ENCODE measurements around the gene FEM1B.

The FEM1B gene

GRCh38 chr15:68286256-68286655 is 8.7 kb downstream of the FEM1B start:
- DNase-seq, result no peak

DNA sequence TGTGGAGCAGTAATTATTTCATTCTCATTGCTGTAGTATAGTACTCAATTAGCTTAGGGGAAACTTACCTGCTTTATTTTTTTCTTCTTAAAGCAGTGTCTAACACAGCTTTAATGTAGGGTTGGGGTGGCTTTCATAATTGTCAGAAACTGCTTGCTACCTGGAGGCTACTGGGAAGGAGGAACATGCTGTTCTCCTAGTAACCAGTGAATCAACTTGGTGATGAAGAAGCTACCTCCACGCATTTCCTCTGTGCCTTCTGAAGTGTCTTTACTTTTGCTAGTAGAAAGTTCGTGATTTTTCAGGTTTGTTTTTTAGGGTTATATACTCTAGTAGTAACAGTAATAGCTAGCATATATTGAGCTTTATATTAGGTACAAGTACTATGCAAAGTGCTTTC is 11.5 kb downstream of the FEM1B start:
- no peak for DNase-seq

DNA sequence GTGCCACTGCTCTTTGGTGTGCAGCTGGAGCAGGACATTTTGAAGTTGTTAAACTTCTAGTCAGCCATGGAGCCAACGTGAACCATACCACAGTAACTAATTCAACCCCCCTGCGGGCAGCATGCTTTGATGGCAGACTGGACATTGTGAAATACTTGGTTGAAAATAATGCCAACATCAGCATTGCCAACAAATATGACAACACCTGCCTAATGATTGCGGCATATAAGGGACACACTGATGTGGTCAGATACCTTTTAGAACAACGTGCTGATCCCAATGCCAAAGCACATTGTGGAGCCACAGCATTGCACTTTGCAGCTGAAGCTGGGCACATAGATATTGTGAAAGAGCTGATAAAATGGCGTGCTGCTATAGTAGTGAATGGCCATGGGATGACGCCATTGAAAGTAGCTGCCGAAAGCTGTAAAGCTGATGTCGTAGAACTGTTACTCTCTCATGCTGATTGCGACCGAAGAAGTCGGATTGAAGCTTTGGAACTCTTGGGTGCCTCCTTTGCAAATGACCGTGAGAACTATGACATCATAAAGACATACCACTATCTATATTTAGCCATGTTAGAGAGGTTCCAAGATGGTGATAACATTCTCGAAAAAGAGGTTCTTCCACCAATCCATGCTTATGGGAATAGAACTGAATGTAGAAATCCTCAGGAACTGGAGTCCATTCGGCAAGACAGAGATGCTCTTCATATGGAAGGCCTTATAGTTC is 12.2 kb downstream of the FEM1B start:
- DNase-seq, result no peak

- DNase-seq, result no peak
Observed at GRCh38 chr15:68290715-68291114, 13.2 kb downstream of the FEM1B start.

- DNase-seq, result no peak
Observed at GRCh38 chr15:68292157-68292781, 14.7 kb downstream of the FEM1B start.

DNA sequence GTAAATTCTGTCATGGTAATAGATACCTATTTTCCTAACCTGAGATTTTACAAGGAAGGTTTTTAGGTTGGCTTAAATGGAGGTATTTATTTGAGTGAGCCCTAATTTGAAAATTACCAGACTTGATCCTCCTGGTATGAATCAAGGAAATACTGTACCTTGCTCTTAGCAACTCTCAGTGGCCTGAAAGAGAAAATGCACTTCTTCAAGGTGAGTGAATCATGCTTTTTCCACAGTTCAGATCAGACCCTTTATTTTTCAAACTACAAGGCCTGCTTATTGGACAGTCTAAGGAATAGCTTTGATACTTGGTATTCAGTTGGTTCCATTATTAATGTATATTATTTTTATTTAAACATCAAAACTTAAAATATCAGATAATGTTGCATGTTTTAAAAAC is 15.4 kb downstream of the FEM1B start:
- DNase-seq, result no peak

DNA sequence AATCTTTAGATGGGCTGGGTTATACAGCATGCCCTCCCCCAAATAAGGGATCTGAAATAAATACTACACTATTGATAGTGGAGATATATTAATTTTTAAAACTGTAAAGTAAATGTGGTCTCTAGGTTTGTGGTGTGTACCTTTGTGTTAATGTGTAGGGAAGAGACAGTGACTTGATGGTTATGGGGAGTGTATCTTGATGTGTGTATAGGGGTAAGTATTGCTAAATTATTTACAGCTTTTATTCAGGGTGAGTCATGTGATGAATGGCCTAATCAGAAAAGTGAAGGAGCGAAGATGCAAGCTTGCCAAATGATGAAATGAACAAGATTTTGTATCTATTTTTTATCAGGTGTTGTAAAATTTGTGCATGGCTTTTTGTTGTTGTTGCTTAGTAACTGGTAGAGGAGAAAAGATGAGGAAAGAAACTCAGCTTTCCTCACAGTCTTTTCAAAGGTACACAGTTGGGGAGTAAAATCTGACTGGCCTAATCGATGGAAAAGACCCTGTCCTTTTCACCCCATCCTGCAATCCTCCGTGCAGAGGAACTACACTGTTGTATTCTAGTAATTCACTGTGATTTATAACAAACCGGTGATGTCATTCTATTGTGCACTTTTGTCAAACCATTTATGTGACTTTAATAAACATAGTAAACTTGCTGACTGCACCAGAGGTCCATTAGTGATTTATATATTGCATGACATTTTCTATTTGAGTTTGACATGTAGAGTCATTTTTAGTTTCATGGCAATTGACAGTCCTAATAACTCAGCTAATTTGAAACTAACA is 17.7 kb downstream of the FEM1B start:
- DNase-seq, result no peak

GRCh38 chr15:68298336-68298735 is 20.8 kb downstream of the FEM1B start:
- DNase-seq, result no peak

GRCh38 chr15:68298882-68299381 is 21.4 kb downstream of the FEM1B start:
- no peak for DNase-seq

GRCh38 chr15:68299436-68299835 is 21.9 kb downstream of the FEM1B start:
- DNase-seq, result no peak

DNA sequence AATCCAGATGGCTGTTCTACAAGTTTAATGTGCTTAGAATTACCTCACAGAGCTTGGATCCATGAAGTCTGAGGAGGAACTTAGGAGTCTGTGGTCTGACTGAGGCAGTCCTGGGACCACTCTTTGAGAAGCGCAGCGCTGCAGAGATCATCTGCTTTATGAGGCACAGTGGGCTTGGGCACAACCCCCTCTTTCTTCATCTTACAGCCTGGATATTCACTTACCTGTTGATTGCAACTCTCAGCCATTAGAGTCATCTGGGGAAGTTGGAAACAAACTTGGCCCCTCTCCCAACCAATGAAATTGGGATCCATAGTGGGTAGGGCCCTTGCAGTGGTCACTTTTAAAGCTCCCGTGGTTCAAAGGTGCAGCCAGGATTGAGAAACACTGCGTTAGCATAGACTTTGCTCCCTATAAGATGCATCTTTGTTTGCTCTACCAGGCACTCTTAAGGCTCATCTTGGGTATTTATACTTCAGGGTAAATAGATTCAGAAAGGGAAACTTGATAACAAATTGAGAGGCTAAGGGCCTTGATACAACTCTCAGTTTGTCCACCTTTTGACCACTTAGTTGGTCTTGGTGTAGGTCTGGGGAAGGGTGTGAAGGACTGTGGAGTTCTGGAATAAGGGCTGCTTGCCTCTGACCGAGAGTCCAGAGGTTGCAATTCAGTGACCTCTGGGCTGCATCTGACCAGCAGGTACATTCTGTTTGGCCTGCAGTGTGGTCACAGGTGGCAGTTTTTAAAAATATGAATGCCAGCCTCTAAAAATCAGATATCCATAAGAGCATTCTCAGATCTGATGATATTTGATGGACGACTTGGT is 22.8 kb downstream of the FEM1B start:
- DNase-seq, result no peak

- no peak for DNase-seq
Observed at GRCh38 chr15:68301301-68301700, 23.8 kb downstream of the FEM1B start.

- no peak for DNase-seq
Observed at GRCh38 chr15:68302729-68303128, 25.2 kb downstream of the FEM1B start.

- no peak for DNase-seq
Observed at GRCh38 chr15:68303134-68303533, 25.6 kb downstream of the FEM1B start.

GRCh38 chr15:68303560-68304436 is 26.3 kb downstream of the FEM1B start:
- no peak for DNase-seq

DNA sequence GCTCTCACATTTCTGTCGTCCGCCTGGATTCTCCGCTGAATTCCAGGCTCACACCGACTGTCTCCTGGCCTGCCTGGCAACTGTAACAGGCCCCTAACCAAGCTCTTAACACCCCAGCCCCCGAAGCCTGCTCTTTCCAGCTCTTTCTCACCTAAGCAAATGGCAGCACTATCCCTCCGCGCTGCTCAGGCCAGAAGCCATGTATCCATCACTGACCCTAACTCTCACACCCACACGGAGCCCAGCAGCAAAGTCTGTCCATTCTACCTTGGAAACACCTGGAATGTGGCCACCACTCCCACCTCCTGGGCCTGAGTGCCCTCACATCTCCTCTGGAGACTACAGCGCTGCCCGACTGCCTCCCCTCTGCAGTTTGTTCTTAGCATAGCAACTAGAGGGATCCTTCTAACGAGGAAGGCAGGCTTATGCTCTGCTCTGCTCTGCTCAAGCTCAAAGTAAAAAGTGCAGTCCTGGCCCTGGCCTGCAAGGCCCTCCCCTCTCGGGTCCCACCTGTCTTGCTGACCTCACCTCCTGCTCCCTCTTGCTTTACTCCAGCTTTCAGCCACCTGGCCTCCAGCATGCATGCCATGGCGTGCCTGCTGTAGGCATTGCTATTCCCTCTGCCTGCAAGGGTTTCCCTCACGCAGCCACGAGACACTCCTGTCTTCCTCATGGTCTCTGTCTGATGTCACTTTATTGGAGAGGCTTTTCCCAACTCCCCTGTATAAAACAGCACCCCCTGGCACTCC is 27.2 kb downstream of the FEM1B start:
- no peak for DNase-seq

DNA sequence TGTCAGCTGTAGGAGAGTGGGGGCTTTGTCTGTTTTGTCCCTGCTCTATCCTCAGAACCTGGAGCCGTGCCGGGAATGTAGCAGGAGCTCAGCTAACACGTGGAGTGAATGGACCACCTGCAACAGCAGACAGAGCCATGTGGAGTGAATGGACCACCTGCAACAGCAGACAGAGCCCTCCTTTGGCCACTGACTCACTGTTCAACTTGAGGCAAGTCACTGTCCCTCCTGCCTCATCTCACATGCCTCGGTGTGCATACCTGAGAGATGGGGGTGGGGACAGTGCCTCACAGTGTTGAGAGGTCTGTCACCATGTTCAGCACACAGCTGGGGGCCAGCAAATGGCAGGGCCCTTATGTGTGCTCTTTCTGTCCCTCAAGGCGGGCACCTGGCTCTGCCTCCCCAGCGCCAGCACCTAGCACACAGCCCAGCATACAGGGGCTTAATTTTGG is 27.9 kb downstream of the FEM1B start:
- no peak for DNase-seq

GRCh38 chr15:68307131-68307928 is 29.8 kb downstream of the FEM1B start:
- DNase-seq, result no peak

- no peak for DNase-seq
Observed at GRCh38 chr15:68309024-68309423, 31.5 kb downstream of the FEM1B start.

GRCh38 chr15:68310178-68310803 is 32.7 kb downstream of the FEM1B start:
- no peak for DNase-seq
